CD4-positive, CD25-positive, alpha-beta regulatory T cell (primary cell): ENCODE results near the gene SLC35A1. TPM values are rescaled to one million over a fixed set of nuclear protein-coding genes. Genes with fewer than 3 reads are reported as not detected.

Source experiments
- ATAC-seq, 2 donors: fragments of 150-1000 bp; cut with Tn5 transposase; one replicate each; pipeline ENCODE4 v1.10.0; 2021; ENCODE audit warnings: low read depth in 2 of 2, moderate number of reproducible peaks in 2 of 2, moderate library complexity in 1 of 2
- DNase-seq, 3 donors: peaks; one replicate each; pipeline versions ENCODE4 v3.0.0 to v3.0.0-alpha.2; 2012 to 2022; ENCODE audit warnings: mixed read lengths in 1 of 3
- H3K27ac ChIP-seq: one replicate; pipeline ENCODE4 v1.7.0; 2013; ENCODE audit warnings: mild to moderate bottlenecking, low read length; ENCODE audit not compliant: insufficient read depth, poor library complexity, severe bottlenecking
- H3K27me3 ChIP-seq: one replicate; pipeline ENCODE4 v1.7.0; 2013; ENCODE audit warnings: low read length; ENCODE audit not compliant: control insufficient read depth, insufficient read depth
- H3K36me3 ChIP-seq: one replicate; pipeline ENCODE4 v1.7.0; 2013; ENCODE audit warnings: mild to moderate bottlenecking, low read length, moderate library complexity; ENCODE audit not compliant: control insufficient read depth, insufficient read depth
- H3K4me1 ChIP-seq: 2 replicates; pipeline ENCODE4 v1.7.0; 2013; ENCODE audit warnings: mild to moderate bottlenecking, low read length; ENCODE audit not compliant: insufficient read depth, control insufficient read depth, poor library complexity, severe bottlenecking
- H3K4me3 ChIP-seq: one replicate; pipeline ENCODE4 v1.7.0; 2013; ENCODE audit warnings: low read depth, mild to moderate bottlenecking, low read length, moderate library complexity
- H3K9me3 ChIP-seq, 2 experiments: 1 replicate in 1 of 2; 2 replicates in 1 of 2; pipeline ENCODE4 v1.7.0; 2013; ENCODE audit warnings: low read length in 2 of 2, mild to moderate bottlenecking in 1 of 2, moderate library complexity in 1 of 2; ENCODE audit not compliant: control insufficient read depth in 2 of 2
- H3K27ac Mint-ChIP-seq, 3 donors: one replicate each; pipeline ENCODE4 v1.8.0; 2020 to 2022; ENCODE audit warnings: mild to moderate bottlenecking in 3 of 3, mixed read lengths in 3 of 3, moderate library complexity in 2 of 3
- H3K27me3 Mint-ChIP-seq: one replicate; pipeline ENCODE4 v1.8.0; 2022; ENCODE audit warnings: mild to moderate bottlenecking, mixed read lengths
- H3K36me3 Mint-ChIP-seq: one replicate; pipeline ENCODE4 v1.8.0; 2020; ENCODE audit warnings: mixed read lengths
- H3K4me1 Mint-ChIP-seq, 4 donors: one replicate each; pipeline ENCODE4 v1.8.0; 2020 to 2022; ENCODE audit warnings: mixed read lengths in 4 of 4, mild to moderate bottlenecking in 1 of 4
- H3K4me3 Mint-ChIP-seq, 4 donors: one replicate each; pipeline ENCODE4 v1.8.0; 2020 to 2022; ENCODE audit warnings: mild to moderate bottlenecking in 4 of 4, mixed read lengths in 4 of 4, moderate library complexity in 3 of 4
- H3K9me3 Mint-ChIP-seq, 7 donors: one replicate each; pipeline ENCODE4 v1.8.0; 2020 to 2022; ENCODE audit warnings: mixed read lengths in 7 of 7, mild to moderate bottlenecking in 3 of 7, moderate library complexity in 2 of 7
- polyA plus RNA-seq, 4 donors: library from polyadenylated mRNA; unstranded; fragments of 300-500 nt; fragmentation: Illumina TruSeq; gene quantifications; one replicate each; pipeline ENCODE4 v1.2.3, GENCODE V29; 2021
- total RNA-seq: library from RNA; stranded (reverse); gene quantifications from one replicate; pipeline ENCODE4 v1.2.3, GENCODE V29; 2022

SLC35A1 gene
- total and polyA plus RNA-seq, 5 donors from 2014 or later = 12.0 to 36.1 (median 32.3) TPM

DNA sequence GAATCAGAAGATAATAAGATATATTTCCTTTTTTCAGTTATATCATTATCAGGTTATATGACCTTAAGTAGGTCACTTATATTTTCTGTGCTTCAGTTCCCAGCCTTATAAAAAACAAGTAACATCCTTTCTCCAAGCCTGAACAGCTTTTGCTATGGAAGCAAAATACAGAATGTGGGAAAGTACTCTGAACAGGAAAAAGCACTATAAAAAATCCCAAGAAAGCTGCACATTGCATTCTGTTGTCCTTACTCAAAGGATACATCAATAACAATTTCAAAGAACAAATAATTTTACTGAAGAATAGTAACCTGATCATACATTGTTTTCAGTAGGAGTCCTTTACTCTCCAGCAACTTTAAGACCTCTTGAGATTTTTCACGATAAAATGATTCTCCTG, 56.4 kb downstream of the SLC35A1 start:
- H3K4me3 Mint-ChIP-seq = no peak overlapping the region
- Histone ChIP-seq H3K27ac (no peak overlapping the region), H3K4me3 (no peak overlapping the region), H3K36me3 (peaks cover 28% of the 10 kb centered on the region), H3K9me3 (no peaks in the 10 kb centered on the region), H3K4me1 (no peaks in the 10 kb centered on the region), H3K27me3 (no peaks in the 10 kb centered on the region)
- H3K36me3 Mint-ChIP-seq = peaks cover 35% of the 10 kb centered on the region
- H3K27ac Mint-ChIP-seq = peak overlapping the region; percentile 1 to 52 (median 45)
- no peak for ATAC-seq
- H3K27me3 Mint-ChIP-seq = no peaks in the 10 kb centered on the region
- peaks cover 25 to 28% (median 27%) of the 10 kb centered on the region in 4 donors for H3K4me1 Mint-ChIP-seq
- peaks cover 0 to 1% (median 0%) of the 10 kb centered on the region in 7 donors for H3K9me3 Mint-ChIP-seq
- no peak for DNase-seq

DNA sequence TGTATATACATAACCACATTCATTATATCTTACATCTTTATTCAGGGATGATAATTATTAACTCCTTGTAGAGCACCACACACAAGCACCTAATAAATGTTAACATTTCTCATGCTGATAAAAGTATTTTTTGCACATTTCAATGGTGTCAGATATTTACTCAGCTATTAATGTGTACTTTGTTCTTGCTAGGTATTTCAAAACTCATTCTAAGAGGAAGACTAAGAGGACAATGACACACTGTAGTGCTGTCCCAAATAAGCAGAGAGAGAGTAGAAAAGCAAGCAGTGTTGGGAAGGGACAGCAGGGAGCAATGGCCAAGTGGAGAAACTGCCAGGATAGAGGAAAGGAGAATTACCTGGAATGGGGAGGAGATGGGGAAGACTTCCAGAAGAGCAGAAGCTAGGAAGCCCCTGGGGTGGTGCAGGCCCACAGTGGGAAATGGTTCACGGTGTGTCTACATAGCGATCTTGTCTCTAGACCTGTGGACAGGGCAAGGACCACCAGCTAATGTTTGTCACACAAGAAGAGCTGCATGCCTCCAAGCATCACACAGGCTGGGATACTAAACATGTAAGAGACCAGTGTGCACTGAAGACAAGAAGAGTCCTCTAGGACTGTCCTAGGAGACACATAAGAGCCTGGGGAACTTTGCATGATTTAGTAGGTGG, 61.7 kb downstream of the SLC35A1 start:
- Histone ChIP-seq H3K27me3 (no peaks in the 10 kb centered on the region), H3K9me3 (peaks cover 0 to 5% of the 10 kb centered on the region in 2 experiments), H3K4me3 (no peak overlapping the region), H3K36me3 (peaks cover 34% of the 10 kb centered on the region), H3K27ac (no peak overlapping the region), H3K4me1 (no peaks in the 10 kb centered on the region)
- Mint-ChIP-seq H3K4me3 (peak overlapping the region in 1 of 4 donors; percentile 21), H3K9me3 (peaks cover 0 to 4% (median 0%) of the 10 kb centered on the region in 7 donors), H3K27ac (peak overlapping the region in 1 of 3 donors; percentile 1), H3K27me3 (no peaks in the 10 kb centered on the region), H3K4me1 (peaks cover 7 to 26% (median 17%) of the 10 kb centered on the region in 4 donors), H3K36me3 (peaks cover 29% of the 10 kb centered on the region)
- ATAC-seq = no peak
- DNase-seq = no peak

DNA sequence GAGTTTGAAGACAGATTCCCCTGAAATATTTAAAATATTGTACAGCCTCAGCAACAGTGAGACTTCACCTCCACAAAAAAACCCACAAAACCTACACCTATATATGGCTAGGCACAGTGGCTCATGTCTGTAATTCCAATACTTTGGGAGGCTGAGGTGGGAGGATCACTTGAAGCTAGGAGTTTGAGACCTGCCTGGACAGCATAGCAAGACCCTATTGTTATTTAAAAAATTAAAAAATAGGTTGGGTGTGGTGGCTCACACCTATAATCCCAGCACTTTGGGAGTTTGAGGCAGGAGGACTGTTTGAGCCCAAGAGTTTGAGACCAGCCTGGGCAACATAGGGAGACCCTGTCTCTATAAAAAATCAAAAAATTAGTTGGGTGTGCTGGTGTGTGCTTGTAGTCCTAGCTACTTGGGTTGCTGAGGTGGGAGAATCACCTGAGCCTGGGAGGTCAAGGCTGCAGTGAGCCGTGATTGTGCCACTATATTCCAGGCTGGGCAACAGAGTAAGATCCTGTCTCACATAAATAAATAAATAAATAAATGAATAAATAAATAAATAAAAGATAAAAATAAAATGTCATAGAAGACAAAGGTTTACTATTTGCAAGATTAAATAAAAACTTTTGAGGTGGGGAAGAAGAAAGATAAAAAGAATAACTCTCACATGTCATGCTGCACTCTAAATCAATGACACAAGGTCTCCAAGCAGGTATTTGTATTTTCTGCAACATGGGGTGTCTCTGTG, 65.9 kb downstream of the SLC35A1 start:
- Mint-ChIP-seq H3K4me3 (no peak overlapping the region), H3K27ac (no peak overlapping the region), H3K36me3 (peaks cover 38% of the 10 kb centered on the region), H3K27me3 (no peaks in the 10 kb centered on the region), H3K9me3 (peaks cover 0 to 11% (median 2%) of the 10 kb centered on the region in 7 donors), H3K4me1 (peaks cover 4 to 11% (median 8%) of the 10 kb centered on the region in 4 donors)
- ATAC-seq (no peak), DNase-seq (no peak)
- H3K4me1 ChIP-seq = no peaks in the 10 kb centered on the region
- H3K36me3 ChIP-seq = peaks cover 49% of the 10 kb centered on the region
- H3K27ac ChIP-seq = no peak overlapping the region
- peaks cover 10 to 17% of the 10 kb centered on the region in 2 experiments for H3K9me3 ChIP-seq
- H3K4me3 ChIP-seq = no peak overlapping the region
- H3K27me3 ChIP-seq = no peaks in the 10 kb centered on the region

DNA sequence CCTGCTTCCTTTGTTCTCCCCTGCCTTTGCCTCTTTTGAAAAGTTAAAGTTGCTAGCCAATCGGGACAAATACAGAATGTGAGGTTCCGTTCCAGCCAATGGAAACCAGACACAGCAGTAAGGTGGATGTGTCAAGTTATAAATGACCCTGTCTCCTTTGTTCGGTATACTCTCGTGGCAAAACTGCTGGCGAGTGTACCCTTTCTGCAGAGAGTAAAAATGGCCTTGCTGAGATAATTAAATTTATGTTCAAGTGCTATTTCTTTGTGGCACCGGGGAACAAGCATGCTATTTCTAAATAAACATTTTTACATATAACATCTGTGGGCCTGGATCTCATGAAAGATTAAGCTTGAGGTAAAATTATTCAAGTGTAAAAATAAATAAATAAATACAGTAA, 66.8 kb downstream of the SLC35A1 start:
- Histone ChIP-seq H3K27me3 (no peaks in the 10 kb centered on the region), H3K4me1 (no peaks in the 10 kb centered on the region), H3K36me3 (peaks cover 51% of the 10 kb centered on the region), H3K27ac (no peak overlapping the region), H3K4me3 (no peak overlapping the region), H3K9me3 (peaks cover 10 to 17% of the 10 kb centered on the region in 2 experiments)
- no peak overlapping the region for H3K27ac Mint-ChIP-seq
- ATAC-seq = no peak
- peaks cover 0 to 7% (median 4%) of the 10 kb centered on the region in 4 donors for H3K4me1 Mint-ChIP-seq
- DNase-seq = peak in 1 of 3 donors; percentile 24
- peaks cover 0 to 11% (median 2%) of the 10 kb centered on the region in 7 donors for H3K9me3 Mint-ChIP-seq
- no peaks in the 10 kb centered on the region for H3K27me3 Mint-ChIP-seq
- H3K36me3 Mint-ChIP-seq = peaks cover 39% of the 10 kb centered on the region
- no peak overlapping the region for H3K4me3 Mint-ChIP-seq

DNA sequence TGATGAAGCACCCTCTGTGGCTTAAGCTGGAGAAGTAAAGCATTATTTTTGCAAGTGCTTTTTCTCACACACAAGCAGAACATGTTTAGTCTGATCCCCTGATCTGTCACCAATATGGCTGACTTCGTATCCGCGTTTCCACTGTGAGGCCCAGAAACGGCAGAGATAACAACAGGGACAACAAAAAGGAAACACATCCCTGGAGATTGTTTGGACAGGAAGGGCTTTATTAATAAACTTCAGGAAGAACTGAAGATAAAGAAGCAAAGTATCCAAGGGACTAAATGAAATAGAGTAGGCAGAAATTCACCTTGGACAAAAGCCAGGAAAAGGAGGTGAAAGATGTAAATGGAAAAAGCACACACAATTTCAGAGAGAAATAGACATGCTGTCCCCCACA, 67.8 kb downstream of the SLC35A1 start:
- no peaks in the 10 kb centered on the region for H3K27me3 Mint-ChIP-seq
- H3K36me3 ChIP-seq = peaks cover 58% of the 10 kb centered on the region
- H3K36me3 Mint-ChIP-seq = peaks cover 46% of the 10 kb centered on the region
- peaks cover 0 to 6% (median 1%) of the 10 kb centered on the region in 4 donors for H3K4me1 Mint-ChIP-seq
- no peak overlapping the region for H3K27ac ChIP-seq
- H3K4me1 ChIP-seq = no peaks in the 10 kb centered on the region
- peaks cover 0 to 11% (median 2%) of the 10 kb centered on the region in 7 donors for H3K9me3 Mint-ChIP-seq
- DNase-seq = no peak
- H3K27me3 ChIP-seq = no peaks in the 10 kb centered on the region
- H3K9me3 ChIP-seq = peaks cover 10 to 17% of the 10 kb centered on the region in 2 experiments
- no peak for ATAC-seq
- no peak overlapping the region for H3K27ac Mint-ChIP-seq
- H3K4me3 ChIP-seq = no peak overlapping the region
- no peak overlapping the region for H3K4me3 Mint-ChIP-seq

DNA sequence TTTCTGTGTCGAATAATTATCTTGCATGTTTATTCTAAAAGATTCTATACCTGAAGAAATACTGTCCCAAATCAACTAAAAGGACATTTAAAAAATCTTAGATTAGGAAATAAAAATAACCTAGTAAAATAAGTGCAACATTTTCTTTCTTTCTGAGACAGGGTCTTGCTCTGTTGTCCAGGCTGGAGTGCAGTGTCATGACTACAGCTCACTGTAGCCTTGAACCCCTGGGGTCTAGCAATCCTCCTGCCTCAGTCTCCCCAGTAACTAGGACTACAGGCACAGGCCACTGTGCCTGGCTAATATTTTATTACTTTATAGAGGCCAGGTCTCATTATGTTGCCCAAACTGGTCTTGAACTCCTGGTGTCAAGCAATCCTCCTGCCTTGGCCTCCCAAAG, 68.3 kb downstream of the SLC35A1 start:
- no peaks in the 10 kb centered on the region for H3K27me3 Mint-ChIP-seq
- peaks cover 52% of the 10 kb centered on the region for H3K36me3 Mint-ChIP-seq
- H3K27ac Mint-ChIP-seq = no peak overlapping the region
- DNase-seq (no peak), ATAC-seq (no peak)
- Histone ChIP-seq H3K4me3 (no peak overlapping the region), H3K36me3 (peaks cover 62% of the 10 kb centered on the region), H3K27me3 (no peaks in the 10 kb centered on the region), H3K27ac (no peak overlapping the region), H3K9me3 (peaks cover 10 to 17% of the 10 kb centered on the region in 2 experiments), H3K4me1 (no peaks in the 10 kb centered on the region)
- H3K4me3 Mint-ChIP-seq = no peak overlapping the region
- peaks cover 0 to 6% (median 1%) of the 10 kb centered on the region in 4 donors for H3K4me1 Mint-ChIP-seq
- H3K9me3 Mint-ChIP-seq = peaks cover 0 to 11% (median 2%) of the 10 kb centered on the region in 7 donors

DNA sequence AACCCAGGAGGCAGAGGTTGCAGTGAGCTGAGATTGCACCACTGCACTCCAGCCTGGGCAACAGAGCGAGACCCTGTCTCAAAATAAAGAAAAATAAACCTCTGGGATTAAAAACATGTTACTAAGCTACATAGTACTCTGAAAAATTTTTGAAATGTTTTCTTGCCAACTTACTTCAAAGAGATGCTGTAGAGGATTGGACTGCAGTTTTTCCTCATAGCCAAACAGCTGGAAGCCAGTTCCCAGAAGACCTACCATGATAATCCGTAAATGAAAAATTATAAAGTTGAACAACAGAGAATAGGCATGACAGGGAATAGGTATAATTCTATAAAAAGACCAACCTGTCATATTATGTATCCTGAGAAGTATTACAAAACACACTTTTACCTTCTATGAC, 69.0 kb downstream of the SLC35A1 start:
- Mint-ChIP-seq H3K9me3 (peaks cover 0 to 11% (median 2%) of the 10 kb centered on the region in 7 donors), H3K27me3 (no peaks in the 10 kb centered on the region), H3K4me3 (no peak overlapping the region), H3K36me3 (peaks cover 55% of the 10 kb centered on the region), H3K4me1 (peaks cover 0 to 6% (median 1%) of the 10 kb centered on the region in 4 donors), H3K27ac (no peak overlapping the region)
- ATAC-seq = no peak
- Histone ChIP-seq H3K4me3 (no peak overlapping the region), H3K27ac (no peak overlapping the region), H3K9me3 (peaks cover 10 to 17% of the 10 kb centered on the region in 2 experiments), H3K4me1 (no peaks in the 10 kb centered on the region), H3K27me3 (no peaks in the 10 kb centered on the region), H3K36me3 (peaks cover 69% of the 10 kb centered on the region)
- no peak for DNase-seq
